ENCODE measurements around the gene POLR3A. TPM values are rescaled to one million over a fixed set of nuclear protein-coding genes. Genes with fewer than 3 reads are reported as not detected.

Gene POLR3A
- total and polyA plus RNA-seq, 2 of the 13 experiments (the other 11 are each of a cell fraction or from before 2014, with no cell fraction given): 13.6 to 19.2 TPM

GRCh38 chr10:78033637-78034470 lies 4.5 kb upstream of the POLR3A start, which contains the start of gene RPS24 (continued):
- TF ChIP-seq ZNF770 (CRISPR knock-in tag; IDR thresholded peaks at IDR 0.05) (no peak), LCORL (IDR thresholded peaks at IDR 0.05) (0 out of 2 replicates have a peak, but pooled peaks have one; percentile 21), LCORL (CRISPR knock-in tag; IDR thresholded peaks at IDR 0.05) (peak; percentile 64; the same call in 1 of the 2 replicates), RAD51 (IDR thresholded peaks at IDR 0.05; ENCODE audit: borderline replicate concordance) (no peak), GRHL1 (CRISPR knock-in tag; conservative IDR thresholded peaks at IDR 0.05) (no peak), KAT2B (IDR thresholded peaks at IDR 0.05; ENCODE audit: borderline replicate concordance, low read depth, low read length) (no peak), NPAS2 (CRISPR knock-in tag; IDR thresholded peaks at IDR 0.05; ENCODE audit: borderline replicate concordance) (no peak), SRSF9 (IDR thresholded peaks at IDR 0.05; ENCODE audit: borderline replicate concordance, insufficient read depth, low read depth, low read length, poor library complexity, severe bottlenecking) (no peak), XRCC5 (optimal IDR thresholded peaks at IDR 0.05; ENCODE audit: low read length) (peak; percentile 52), TCF7 (IDR thresholded peaks at IDR 0.05; ENCODE audit: low read depth) (no peak), FOXK1 (CRISPR knock-in tag; IDR thresholded peaks at IDR 0.05; ENCODE audit: borderline replicate concordance, low read depth) (peak; percentile 17; the same call in 1 of the 2 replicates), DRAP1 (CRISPR knock-in tag; IDR thresholded peaks at IDR 0.05) (peak; percentile 98), ZNF543 (CRISPR knock-in tag; IDR thresholded peaks at IDR 0.05) (0 out of 2 replicates have a peak, but pooled peaks have one; percentile 27), TFDP2 (CRISPR knock-in tag; IDR thresholded peaks at IDR 0.05) (peak; percentile 40), ZNF580 (CRISPR knock-in tag; IDR thresholded peaks at IDR 0.05; ENCODE audit: borderline replicate concordance, low read depth) (peak; percentile 82; the same call in 1 of the 2 replicates), JUN (CRISPR knock-in tag; IDR thresholded peaks at IDR 0.05) (no peak), TARDBP (CRISPR knock-in tag; IDR thresholded peaks at IDR 0.05) (peak; percentile 82), ZNF101 (CRISPR knock-in tag; IDR thresholded peaks at IDR 0.05; ENCODE audit: borderline replicate concordance, low read depth) (no peak), NR2C2 (CRISPR knock-in tag; IDR thresholded peaks at IDR 0.05; ENCODE audit: borderline replicate concordance) (peak; percentile 33; the same call in 1 of the 2 replicates), CAMTA2 (CRISPR knock-in tag; IDR thresholded peaks at IDR 0.05; ENCODE audit: borderline replicate concordance) (no peak), ZBTB1 (CRISPR knock-in tag; IDR thresholded peaks at IDR 0.05; ENCODE audit: borderline replicate concordance) (no peak), ZFP90 (CRISPR knock-in tag; IDR thresholded peaks at IDR 0.05; ENCODE audit: borderline replicate concordance) (peak; percentile 66; the same call in 1 of the 2 replicates)
